ENCODE data around the gene GATAD2A.

GATAD2A gene

GRCh38 chr19:19488875-19489690 lies 83.6 kb downstream of the GATAD2A start:
- peak; percentile 51 to 72 (median 69) for DNase-seq (ENCODE audit: low read depth in 3 of 3)

GRCh38 chr19:19489804-19490204 lies 84.3 kb downstream of the GATAD2A start:
- DNase-seq (ENCODE audit: low read depth in 3 of 3): no peak

GRCh38 chr19:19490214-19490968 lies 84.9 kb downstream of the GATAD2A start:
- peak; percentile 52 to 70 (median 60) for DNase-seq (ENCODE audit: low read depth in 3 of 3)

- DNase-seq (ENCODE audit: low read depth in 3 of 3): no peak
These were observed 86.0 kb downstream of the GATAD2A start for GRCh38 chr19:19491321-19492025.

GRCh38 chr19:19492026-19492610 lies 86.6 kb downstream of the GATAD2A start:
- DNase-seq (ENCODE audit: low read depth in 3 of 3): no peak

GRCh38 chr19:19493841-19494546 lies 88.5 kb downstream of the GATAD2A start:
- DNase-seq (ENCODE audit: low read depth in 3 of 3): no peak

GRCh38 chr19:19495614-19496603 lies 90.4 kb downstream of the GATAD2A start:
- no peak for DNase-seq (ENCODE audit: low read depth in 3 of 3)

GRCh38 chr19:19498255-19498991 lies 92.9 kb downstream of the GATAD2A start:
- DNase-seq (ENCODE audit: low read depth in 3 of 3): no peak

- no peak for DNase-seq (ENCODE audit: low read depth in 3 of 3)
These were observed 94.0 kb downstream of the GATAD2A start for GRCh38 chr19:19499272-19499995.

- no peak for DNase-seq (ENCODE audit: low read depth in 3 of 3)
These were observed 95.6 kb downstream of the GATAD2A start for GRCh38 chr19:19500975-19501644.

GRCh38 chr19:19501798-19502197 lies 96.3 kb downstream of the GATAD2A start:
- DNase-seq (ENCODE audit: low read depth in 3 of 3): no peak

- DNase-seq (ENCODE audit: low read depth in 3 of 3): no peak
These were observed 96.8 kb downstream of the GATAD2A start for GRCh38 chr19:19502281-19502680.

GRCh38 chr19:19502808-19503602 lies 97.5 kb downstream of the GATAD2A start:
- no peak for DNase-seq (ENCODE audit: low read depth in 3 of 3)

- DNase-seq (ENCODE audit: low read depth in 3 of 3): no peak
These were observed 99.5 kb downstream of the GATAD2A start for GRCh38 chr19:19504754-19505668.

GRCh38 chr19:19505669-19506326 lies 100.3 kb downstream of the GATAD2A start:
- DNase-seq (ENCODE audit: low read depth in 3 of 3): no peak

GRCh38 chr19:19506592-19506991 lies 101.1 kb downstream of the GATAD2A start:
- no peak for DNase-seq (ENCODE audit: low read depth in 3 of 3)
